Mesangial cell (primary cell): ENCODE results near the gene IGSF11. TPM values are rescaled to one million over a fixed set of nuclear protein-coding genes. Genes with fewer than 3 reads are reported as not detected.

Source experiments
- total RNA-seq: library from RNA; depleted of rRNA; stranded (reverse); fragments of >200 nt; gene quantifications from 2 replicates; pipeline ENCODE4 v1.2.3, GENCODE V29; 2015

The IGSF11 gene
- total RNA-seq: under 0.01 TPM in 1 of 2 replicates, not detected in the other

GRCh38 chr3:119034256-119035013 lies at the start of gene IGSF11:
Gene IGSF11 (minus strand): TSS chr3:119034846. CDS start chr3:119034582, 264 bp downstream.

Other genes with a start within 250 kb of the IGSF11 start
- not detected in 2 replicates for gene TEX55, start 111.3 kb upstream of the IGSF11 start, total RNA-seq
- gene UPK1B, start 138.8 kb upstream of the IGSF11 start, total RNA-seq: 14.3 and 28.2 TPM in 2 replicates
- gene B4GALT4, start 206.0 kb upstream of the IGSF11 start, total RNA-seq: 20.4 TPM in 2 replicates